VCaP (cell line): Measurements from ENCODE around the gene CHST12.

Experiments used
- H3K27ac ChIP-seq: fragments of 450-650 bp; 2 replicates; pipeline ENCODE4 v1.5.1; 2017
- CTCF ChIP-seq: fragments of 450-650 bp; conservative IDR thresholded peaks from 2 replicates; pipeline ENCODE4 v1.5.1; 2017; ENCODE audit warnings: mild to moderate bottlenecking, moderate library complexity

CHST12 gene

GRCh38 chr7:2495418-2496299 is 92.2 kb downstream of the CHST12 start:
- no peak for TF ChIP-seq CTCF
- no peak overlapping the region for H3K27ac ChIP-seq

GRCh38 chr7:2496375-2496774 is 93.0 kb downstream of the CHST12 start:
- TF ChIP-seq CTCF, result no peak
- H3K27ac ChIP-seq, result no peak overlapping the region

- TF ChIP-seq CTCF, result no peak
- no peak overlapping the region for H3K27ac ChIP-seq
These were observed 93.7 kb downstream of the CHST12 start for GRCh38 chr7:2497065-2497464.

- no peak for TF ChIP-seq CTCF
- H3K27ac ChIP-seq, result no peak overlapping the region
These were observed 94.3 kb downstream of the CHST12 start for GRCh38 chr7:2497500-2498336.
